ENCODE results near the gene TMEM205.

- TF ChIP-seq CTCF (IDR thresholded peaks at IDR 0.05) (no peak), POLR2A (IDR thresholded peaks at IDR 0.05) (no peak)
Measured at GRCh38 chr19:11367528-11367927, 21.5 kb upstream of the TMEM205 start.

Measured in lower leg skin (tissue), 3 donors.